Measurements from ENCODE around the gene VPS9D1. TPM values are rescaled to one million over a fixed set of nuclear protein-coding genes. Genes with fewer than 3 reads are reported as not detected.
A peak's percentile ranks its signal among the peaks of the same experiment; 100 is the strongest.

The VPS9D1 gene
- total and polyA plus RNA-seq, 2 experiments from 2014 or later, result 4.8 to 19.5 TPM

DNA sequence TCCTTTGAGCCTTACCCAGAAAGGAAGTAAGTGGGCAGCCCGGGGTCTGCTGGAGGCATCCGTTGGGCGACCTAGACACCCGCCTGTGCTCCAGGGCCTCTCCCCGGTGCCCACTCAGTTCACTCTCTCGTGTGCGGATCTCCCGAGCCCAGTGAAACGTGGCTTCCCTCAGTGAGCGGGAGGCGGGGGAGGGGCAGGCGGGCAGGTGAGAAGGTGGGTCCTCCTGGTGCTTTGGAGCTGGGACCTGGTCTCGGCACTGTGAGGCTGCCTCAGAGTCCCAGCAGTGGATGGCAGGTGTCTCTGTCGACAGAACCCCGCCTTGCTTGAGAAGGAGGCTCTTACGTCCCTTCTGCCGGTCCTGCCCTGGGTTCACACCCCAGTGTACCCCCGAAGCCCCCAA lies 8.6 kb upstream of the VPS9D1 start:
- Histone ChIP-seq H3F3A (ENCODE audit: insufficient read depth) (no peaks in the 10 kb centered on the region), H2AFZ (no peak overlapping the region), H3K79me2 (ENCODE audit: insufficient read depth) (peaks cover 36% of the 10 kb centered on the region), H3K4me1 (ENCODE audit: insufficient read depth) (no peaks in the 10 kb centered on the region), H3K4me3 (no peak overlapping the region), H3K9me2 (ENCODE audit: insufficient read depth) (no peaks in the 10 kb centered on the region), H4K20me1 (ENCODE audit: insufficient read depth) (no peaks in the 10 kb centered on the region), H3K27ac (no peak overlapping the region), H3K9me3 (ENCODE audit: low read depth) (no peaks in the 10 kb centered on the region), H3K36me3 (ENCODE audit: low read depth) (peaks cover 18% of the 10 kb centered on the region; the same call in 1 of the 2 replicates), H3K4me2 (ENCODE audit: unreplicated experiment) (no peak overlapping the region), H3K9ac (no peak overlapping the region), H3K27me3 (replicated peaks; ENCODE audit: insufficient read depth) (no peaks in the 10 kb centered on the region)
- 88 to 92% methylated on average over 17 to 18 of the region's 18 CpGs for WGBS, 2 experiments (ENCODE audit: low coverage in 1 of 2, low lambda C conversion rate in 2 of 2, missing lambda C conversion rate in 2 of 2)
- no peak for DNase-seq
- TF ChIP-seq EZH2phosphoT487 (IDR thresholded peaks at IDR 0.05; ENCODE audit: insufficient read depth, low read depth) (no peak), EZH2 (IDR thresholded peaks at IDR 0.05; ENCODE audit: insufficient read depth, poor library complexity, severe bottlenecking) (no peak)
- in situ Hi-C loops (cut with MboI), result no loop called here

DNA sequence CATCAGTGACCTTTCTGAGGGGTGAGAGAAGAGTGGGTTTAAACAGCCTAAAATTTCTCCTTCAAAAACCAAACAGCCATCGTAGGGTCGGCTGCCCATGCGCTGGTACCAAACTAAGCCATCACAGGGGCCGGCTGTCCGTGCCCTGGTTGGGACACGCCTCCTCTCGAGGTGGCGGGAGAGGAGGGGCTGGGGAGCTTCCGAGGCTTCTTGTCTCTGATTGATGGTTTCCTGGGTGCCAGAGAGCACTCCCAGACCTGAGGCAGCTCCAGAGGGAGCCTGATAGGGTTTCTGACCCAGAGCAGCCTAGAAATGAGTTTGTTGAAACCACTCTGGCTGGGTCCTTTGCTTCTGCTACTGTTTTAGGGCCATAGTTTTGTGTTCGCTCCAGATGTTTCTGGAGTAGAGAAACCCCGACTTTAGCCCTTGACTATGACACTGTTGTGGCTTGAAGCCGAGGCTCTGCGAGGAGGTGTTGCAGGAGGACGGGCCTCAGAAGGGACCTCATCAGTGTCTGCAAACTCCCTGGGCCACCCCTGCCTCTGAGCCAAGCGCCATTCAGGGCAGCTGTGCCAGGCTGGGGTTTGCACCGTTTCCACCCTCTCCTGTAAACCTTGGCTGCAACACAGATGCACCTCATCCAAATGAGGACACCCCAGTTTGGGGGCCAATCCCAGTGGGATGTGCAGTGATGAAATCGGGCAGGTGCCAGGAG lies 6.9 kb upstream of the VPS9D1 start:
- peaks cover 13% of the 10 kb centered on the region; the same call in 1 of the 2 replicates for H3K36me3 ChIP-seq (ENCODE audit: low read depth)
- in situ Hi-C loops (cut with MboI), result no loop called here
- H3K9ac ChIP-seq, result no peak overlapping the region

DNA sequence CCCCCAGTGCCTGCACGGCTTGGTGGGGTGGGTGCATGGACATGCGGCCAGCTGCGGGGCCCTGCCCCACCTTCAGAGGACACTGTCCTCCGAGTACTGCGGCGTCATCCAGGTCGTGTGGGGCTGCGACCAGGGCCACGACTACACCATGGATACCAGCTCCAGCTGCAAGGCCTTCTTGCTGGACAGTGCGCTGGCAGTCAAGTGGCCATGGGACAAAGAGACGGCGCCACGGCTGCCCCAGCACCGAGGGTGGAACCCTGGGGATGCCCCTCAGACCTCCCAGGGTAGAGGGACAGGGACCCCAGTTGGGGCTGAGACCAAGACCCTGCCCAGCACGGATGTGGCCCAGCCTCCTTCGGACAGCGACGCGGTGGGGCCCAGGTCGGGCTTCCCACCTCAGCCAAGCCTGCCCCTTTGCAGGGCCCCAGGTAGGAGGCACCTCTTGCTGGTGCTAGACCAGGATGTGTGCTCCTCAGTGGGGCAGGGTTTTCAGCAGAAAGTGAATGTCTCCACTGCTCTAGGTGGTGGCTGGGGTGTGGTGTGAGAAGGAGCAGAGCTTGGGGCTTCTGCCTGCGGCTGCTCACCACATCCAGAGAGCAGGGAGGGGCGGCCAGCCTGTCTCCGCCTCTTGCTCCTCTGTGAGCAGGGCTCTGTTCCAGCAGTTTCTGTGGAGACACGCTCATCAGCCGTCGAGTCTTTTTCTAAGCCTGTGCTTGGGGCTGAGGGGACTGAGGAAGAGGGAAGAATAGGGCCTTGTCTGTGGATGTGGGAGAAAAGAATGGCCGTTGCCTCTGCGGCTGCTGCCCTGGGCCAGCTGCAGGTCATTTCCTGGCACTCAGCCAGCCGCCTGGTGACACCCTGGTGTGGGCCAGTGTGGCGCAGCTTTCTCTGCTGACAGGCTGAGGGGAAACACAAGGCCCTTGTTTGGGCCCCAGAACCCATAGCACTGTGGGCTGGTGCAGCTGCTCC lies 2.9 kb upstream of the VPS9D1 start:
- Histone ChIP-seq H3K27ac (no peak overlapping the region), H3K9ac (no peak overlapping the region), H2AFZ (no peak overlapping the region), H3K9me2 (ENCODE audit: insufficient read depth) (no peaks in the 10 kb centered on the region), H3K4me2 (ENCODE audit: unreplicated experiment) (peak overlapping the region; percentile 84), H3K4me1 (ENCODE audit: insufficient read depth) (peaks cover 17% of the 10 kb centered on the region), H3K36me3 (ENCODE audit: low read depth) (peaks cover 7% of the 10 kb centered on the region; the same call in 1 of the 2 replicates), H3K79me2 (ENCODE audit: insufficient read depth) (peaks cover 70% of the 10 kb centered on the region), H3K4me3 (0 out of 2 replicates have a peak overlapping the region, but pooled peaks have one; percentile 76), H3K9me3 (ENCODE audit: low read depth) (no peaks in the 10 kb centered on the region), H3F3A (ENCODE audit: insufficient read depth) (peaks cover 19% of the 10 kb centered on the region), H3K27me3 (replicated peaks; ENCODE audit: insufficient read depth) (no peaks in the 10 kb centered on the region), H4K20me1 (ENCODE audit: insufficient read depth) (no peaks in the 10 kb centered on the region)
- DNase-seq, result peak; percentile 40
- in situ Hi-C loops (cut with MboI), result no loop called here
- WGBS, 2 experiments (ENCODE audit: low coverage in 1 of 2, low lambda C conversion rate in 2 of 2, missing lambda C conversion rate in 2 of 2), result 80 to 81% methylated on average over 29 to 30 of the region's 30 CpGs
- TF ChIP-seq EZH2 (IDR thresholded peaks at IDR 0.05; ENCODE audit: insufficient read depth, poor library complexity, severe bottlenecking), result no peak
- TF ChIP-seq EZH2phosphoT487 (IDR thresholded peaks at IDR 0.05; ENCODE audit: insufficient read depth, low read depth), result no peak

More for the DNA sequence above, 6.9 kb upstream of the VPS9D1 start:
- Histone ChIP-seq H3K9me3 (ENCODE audit: low read depth) (no peaks in the 10 kb centered on the region), H3K4me3 (no peak overlapping the region), H3K4me2 (ENCODE audit: unreplicated experiment) (no peak overlapping the region), H4K20me1 (ENCODE audit: insufficient read depth) (no peaks in the 10 kb centered on the region), H3K9me2 (ENCODE audit: insufficient read depth) (no peaks in the 10 kb centered on the region), H3K27me3 (replicated peaks; ENCODE audit: insufficient read depth) (no peaks in the 10 kb centered on the region), H3K79me2 (ENCODE audit: insufficient read depth) (peaks cover 53% of the 10 kb centered on the region), H3K27ac (no peak overlapping the region), H3K4me1 (ENCODE audit: insufficient read depth) (peaks cover 2% of the 10 kb centered on the region; the same call in 1 of the 2 replicates), H3F3A (ENCODE audit: insufficient read depth) (0 out of 2 replicates have a peak, but pooled peaks cover 2% of the 10 kb centered on the region), H2AFZ (no peak overlapping the region)
- TF ChIP-seq EZH2phosphoT487 (IDR thresholded peaks at IDR 0.05; ENCODE audit: insufficient read depth, low read depth) (no peak), EZH2 (IDR thresholded peaks at IDR 0.05; ENCODE audit: insufficient read depth, poor library complexity, severe bottlenecking) (no peak)
- WGBS, 2 experiments (ENCODE audit: low coverage in 1 of 2, low lambda C conversion rate in 2 of 2, missing lambda C conversion rate in 2 of 2), result 93% methylated on average over 17 of the region's 17 CpGs
- no peak for DNase-seq
